ENCODE results near the gene TBCCD1.
"Not testable (repeated sequence)": the region's sequence is repeated elsewhere in the genome, so short reads cannot be mapped to it uniquely, and the experiment has no call there.

Gene TBCCD1

DNA sequence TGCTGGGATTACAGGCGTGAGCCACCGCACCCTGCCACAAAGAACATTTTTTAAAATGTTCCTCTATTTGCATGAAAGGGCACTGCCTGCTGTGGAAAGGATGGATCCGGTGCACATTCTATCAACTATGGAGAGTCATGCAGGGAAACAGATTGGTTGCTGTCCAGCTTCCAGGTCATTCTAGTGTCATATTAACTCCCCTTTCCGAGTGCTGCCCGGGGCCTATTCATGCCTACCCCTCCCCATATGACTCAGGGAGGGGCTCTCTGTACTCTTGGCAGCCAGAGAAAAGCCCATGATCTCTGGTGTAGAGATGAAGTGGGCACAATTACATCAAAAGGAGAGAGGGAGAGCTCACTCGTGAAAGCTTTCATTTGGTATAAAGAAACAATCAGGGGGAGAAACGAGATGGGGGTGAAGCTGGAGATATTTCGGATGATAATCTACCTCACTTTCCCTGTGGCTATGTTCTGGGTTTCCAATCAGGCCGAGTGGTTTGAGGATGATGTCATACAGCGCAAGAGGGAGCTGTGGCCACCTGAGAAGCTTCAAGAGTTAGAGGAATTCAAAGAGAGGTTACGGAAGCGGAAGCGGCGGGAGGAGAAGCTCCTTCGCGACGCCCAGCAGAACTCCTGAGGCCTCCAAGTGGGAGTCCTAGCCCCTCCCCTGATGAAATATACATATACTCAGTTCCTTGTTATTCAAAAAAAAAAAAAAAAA is 29.6 kb upstream of the TBCCD1 start:
- DNase-seq, result no peak

- no peak for DNase-seq
Observed at GRCh38 chr3:186594591-186595113, 27.5 kb upstream of the TBCCD1 start.

DNA sequence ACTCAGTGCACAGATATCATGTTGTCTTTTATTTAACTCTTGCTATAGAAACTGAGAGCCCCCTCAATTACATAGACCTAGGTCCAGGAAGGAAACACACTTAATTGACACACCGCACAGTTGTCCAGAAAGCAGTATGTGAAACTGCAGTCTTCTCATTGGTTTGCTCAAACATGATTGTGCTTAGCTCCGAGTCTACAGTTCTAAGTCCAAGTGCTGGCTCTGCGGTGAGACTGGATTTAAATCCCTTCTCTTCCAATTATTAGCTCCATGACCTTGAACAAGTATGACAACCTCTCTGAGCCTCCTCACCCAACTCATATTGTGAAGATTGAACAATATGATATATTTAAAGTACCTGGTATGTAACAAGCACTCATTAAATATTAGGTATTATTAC is 26.7 kb upstream of the TBCCD1 start:
- no peak for DNase-seq

DNA sequence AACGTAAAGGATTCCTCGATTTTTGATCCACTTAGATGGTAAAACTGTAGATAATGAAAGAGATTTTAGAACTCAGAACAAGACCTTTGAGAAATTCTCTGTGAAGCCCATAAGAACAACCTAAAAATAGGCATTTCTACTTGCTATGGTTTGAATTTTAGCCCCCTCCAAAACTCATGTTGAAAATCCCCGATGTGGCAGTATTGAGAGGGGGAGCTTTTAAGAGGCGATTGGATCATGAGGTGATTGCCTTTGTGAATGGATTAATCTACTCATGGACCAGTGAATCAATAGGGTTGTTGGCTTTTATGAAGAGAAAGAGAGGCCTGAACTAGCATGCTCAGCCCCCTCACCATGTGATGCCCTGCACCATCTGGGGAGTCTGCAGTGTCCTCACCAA is 25.5 kb upstream of the TBCCD1 start:
- no peak for DNase-seq

- DNase-seq, result no peak
Observed at GRCh38 chr3:186590580-186591295, 23.6 kb upstream of the TBCCD1 start.

- DNase-seq, result no peak
Observed at GRCh38 chr3:186589856-186590579, 22.9 kb upstream of the TBCCD1 start.

DNA sequence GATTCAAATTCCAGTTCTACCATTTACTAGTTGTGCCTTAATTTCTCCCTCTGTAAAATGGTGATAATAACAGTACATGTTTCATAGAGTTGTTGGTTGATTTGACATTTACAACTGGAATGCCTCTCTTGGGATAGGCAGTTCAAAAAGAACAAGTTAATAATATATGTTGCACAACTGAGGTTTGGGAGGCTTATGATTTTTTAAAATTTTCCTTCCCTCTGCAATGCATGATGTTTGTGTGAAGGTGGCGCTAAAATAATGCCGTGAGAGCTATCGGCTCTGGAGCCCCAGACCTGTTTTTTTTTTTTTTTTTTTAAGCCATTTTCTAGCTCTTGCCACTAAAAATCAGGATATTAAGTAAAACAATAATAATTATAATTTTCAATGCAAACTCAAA is 22.0 kb upstream of the TBCCD1 start:
- no peak for DNase-seq

DNA sequence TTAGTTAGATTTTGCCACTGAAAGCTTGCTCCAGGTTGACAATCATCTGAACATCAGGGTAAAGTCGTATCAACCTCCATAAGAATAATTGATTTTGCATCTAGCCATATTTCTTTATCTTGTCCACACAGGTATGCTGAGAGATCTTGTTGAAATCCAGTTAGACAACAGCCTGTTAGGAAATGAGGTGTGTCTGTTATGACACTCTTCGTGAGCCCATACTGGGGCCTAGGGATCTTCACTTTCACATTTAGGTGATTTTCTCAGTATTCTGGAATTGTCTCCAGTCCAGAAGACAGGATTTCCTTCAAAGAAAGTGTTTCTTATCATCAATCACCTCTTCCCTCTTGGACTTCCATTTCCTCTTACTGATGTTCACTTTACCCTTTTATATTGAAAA is 21.5 kb upstream of the TBCCD1 start:
- no peak for DNase-seq

DNA sequence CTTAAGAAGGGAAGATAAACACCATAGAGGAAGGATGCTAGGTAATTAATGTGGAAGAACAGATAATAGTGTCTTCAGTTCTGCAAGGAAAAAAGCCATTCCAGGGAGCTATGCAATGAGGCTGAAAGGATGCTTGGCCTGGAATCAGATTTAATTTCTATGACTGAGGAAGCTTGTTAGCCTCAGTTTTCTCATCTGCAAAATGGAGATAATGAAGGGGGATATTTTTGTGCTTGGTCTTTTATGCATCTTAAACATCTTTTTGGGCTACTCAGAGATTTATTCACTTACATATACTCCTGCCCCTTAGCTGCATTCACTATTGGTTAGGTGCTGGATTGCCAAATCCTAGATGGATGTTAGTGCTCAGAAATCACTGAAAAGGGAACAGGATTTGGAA is 20.0 kb upstream of the TBCCD1 start:
- no peak for DNase-seq

DNA sequence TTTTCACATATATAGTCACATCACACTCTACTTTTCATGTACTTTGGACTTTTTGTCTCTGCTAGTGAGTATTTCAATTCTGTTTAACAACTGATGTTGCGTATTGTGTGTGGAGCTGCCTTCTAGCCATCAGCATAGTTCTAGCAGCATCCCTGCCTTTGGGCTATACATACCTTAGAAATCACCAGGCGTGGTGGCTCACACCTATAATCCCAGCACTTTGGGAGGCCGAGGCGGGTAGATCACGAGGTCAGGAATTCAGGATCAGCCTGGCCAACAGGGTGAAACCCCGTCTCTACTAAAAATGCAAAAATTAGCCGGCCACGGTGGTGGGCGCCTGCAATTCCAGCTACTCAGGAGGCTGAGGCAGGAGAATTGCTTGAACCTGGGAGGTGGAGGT is 19.1 kb upstream of the TBCCD1 start:
- not testable (repeated sequence) for DNase-seq

DNA sequence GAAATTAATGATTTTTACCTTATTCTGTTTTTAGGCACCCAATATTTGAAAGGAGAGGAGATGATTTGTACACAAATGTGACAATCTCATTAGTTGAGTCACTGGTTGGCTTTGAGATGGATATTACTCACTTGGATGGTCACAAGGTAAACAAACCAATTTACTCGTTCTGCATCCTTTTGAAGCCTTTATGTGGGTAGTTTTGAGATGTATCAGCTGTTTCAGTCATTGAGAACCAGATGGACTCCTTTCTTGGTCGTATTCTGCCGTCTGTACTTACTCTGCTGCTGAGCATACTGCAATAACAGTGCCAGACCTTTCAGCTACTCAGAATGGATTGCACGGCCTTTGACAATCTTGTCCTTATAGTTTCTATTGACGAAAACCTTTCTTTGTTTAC is 16.7 kb upstream of the TBCCD1 start:
- DNase-seq, result no peak

DNA sequence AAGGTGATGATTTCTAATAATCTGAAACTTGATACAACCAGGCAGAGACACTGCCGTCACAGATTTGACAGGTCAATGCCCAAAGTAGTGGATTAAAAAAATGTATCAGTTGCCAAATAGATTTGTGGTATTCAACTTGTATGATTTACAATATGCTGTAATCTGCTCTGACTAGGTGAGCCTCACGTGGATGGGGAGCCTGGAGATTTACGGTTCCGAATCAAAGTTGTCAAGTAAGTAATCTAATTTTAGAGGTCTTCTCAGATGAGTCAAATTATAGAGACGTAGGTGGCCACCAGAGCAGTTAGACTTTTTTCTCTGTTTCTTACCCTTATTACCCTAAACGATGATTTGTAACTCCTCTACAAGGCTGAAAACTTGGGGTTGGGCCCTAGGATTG is 15.4 kb upstream of the TBCCD1 start:
- DNase-seq, result no peak

DNA sequence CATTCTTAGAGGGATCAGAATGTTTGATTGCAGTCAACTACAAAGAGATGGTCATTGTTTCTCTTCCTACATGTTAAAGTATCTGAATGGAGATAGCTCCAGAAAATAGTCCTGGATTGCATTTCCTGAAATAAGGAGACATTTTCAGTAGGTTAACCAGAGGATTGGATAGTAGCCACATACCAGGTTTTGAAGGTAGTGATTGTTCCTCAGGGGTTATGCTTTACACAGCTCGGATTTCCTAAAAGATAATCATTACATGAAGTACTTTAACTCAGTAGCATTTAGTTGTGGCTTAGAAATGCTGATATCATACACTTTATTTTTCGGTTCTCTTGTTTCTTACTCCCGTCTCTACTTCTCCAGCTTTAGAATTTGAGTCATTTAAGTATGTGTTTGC is 13.6 kb upstream of the TBCCD1 start:
- DNase-seq, result no peak

DNA sequence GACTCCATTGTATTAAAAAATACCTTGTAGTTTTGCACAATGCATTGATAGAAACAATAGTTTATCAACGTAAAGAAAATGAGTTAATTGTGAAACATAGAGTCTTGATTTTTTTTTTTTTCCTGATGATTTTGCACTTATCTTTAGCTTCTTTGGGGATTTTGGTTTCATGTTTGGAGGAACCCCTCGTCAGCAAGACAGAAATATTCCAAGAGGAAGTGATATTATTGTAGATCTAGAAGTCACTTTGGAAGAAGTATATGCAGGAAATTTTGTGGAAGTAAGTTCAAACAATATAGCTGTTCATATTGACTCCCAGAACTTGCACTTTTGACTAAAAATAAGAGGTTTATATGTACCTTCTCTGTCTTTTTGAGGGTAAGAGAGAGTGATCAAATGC is 10.4 kb upstream of the TBCCD1 start:
- no peak for DNase-seq

GRCh38 chr3:186571644-186572013 is 4.5 kb upstream of the TBCCD1 start:
- DNase-seq, result no peak

DNA sequence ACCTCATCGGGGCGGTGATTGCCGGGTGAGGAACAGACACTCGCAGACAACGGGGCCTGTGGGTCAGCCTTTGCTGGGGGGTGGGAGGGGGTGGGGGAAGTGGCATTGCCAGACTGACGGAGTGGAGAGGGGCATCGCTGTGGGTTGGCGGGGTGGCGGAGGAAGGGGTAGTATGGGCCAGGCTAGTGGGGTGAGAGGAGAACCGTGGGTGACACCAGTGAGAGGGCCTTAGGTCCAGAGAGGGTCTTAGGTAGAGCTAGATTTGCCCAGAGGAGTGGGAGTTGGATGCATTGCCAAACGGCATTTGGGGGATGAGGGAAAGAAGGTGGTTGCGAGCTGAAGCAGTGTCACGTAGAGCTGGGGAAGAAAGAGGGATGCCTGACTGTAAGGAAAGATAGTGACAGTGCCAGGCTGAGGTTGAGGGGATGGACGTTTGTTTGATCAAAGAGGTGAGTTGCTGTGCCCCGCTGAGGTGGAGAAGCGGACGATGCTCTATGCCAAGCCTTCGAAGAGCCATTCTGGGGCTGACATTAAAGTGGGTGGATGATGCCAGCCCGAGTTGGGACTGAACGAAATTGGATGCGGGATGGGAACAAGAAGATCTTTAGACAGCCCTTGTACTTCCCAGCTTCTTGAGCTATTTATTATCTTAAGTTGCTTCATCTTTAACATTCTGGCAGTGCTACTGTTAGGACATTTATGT is 4.0 kb upstream of the TBCCD1 start:
- DNase-seq, result no peak

- peak; percentile 99 for DNase-seq
Observed at GRCh38 chr3:186570096-186570940, 3.2 kb upstream of the TBCCD1 start, which contains the start of gene DNAJB11. Gene DNAJB11, plus strand, starts transcription at chr3:186570720. Its CDS starts 178 bp downstream, at chr3:186570898.

DNA sequence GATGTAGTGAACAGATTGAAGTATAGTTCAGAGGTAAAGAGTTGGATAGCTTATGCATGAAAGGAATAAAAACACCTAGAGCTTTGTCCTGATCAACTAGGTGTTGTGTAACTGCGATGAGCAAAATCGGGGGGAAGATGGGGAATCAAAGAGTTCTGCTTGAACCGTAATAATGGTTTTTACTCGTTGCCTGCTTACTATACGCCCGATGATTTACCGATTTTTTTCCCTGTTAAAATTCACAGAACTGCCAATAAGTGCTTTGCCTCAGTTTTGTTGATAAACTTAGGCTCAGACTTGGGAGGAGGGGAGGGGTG is 2.6 kb upstream of the TBCCD1 start:
- DNase-seq, result no peak

DNA sequence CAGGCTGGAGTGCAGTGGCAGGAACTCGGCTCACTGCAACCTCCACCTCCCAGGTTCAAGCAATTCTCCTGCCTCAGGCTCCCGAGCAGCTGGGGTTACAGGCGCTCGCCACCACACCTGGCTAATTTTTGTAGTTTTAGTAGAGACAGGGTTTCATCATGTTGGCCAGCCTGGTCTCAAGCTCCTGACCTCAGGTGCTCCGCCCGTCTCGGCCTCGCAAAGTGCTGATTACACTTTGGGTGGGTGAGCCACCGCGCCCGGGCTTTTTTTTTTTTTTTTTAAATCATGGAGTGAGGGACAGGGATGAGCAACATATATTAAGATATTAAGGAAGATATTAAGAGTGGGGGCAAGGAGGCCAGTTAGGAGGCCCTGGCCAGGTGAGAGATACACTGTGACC is 2.2 kb upstream of the TBCCD1 start:
- not testable (repeated sequence) for DNase-seq

GRCh38 chr3:186566772-186567071 is 417 bp downstream of the TBCCD1 start:
- DNase-seq, result peak; percentile 5

DNA sequence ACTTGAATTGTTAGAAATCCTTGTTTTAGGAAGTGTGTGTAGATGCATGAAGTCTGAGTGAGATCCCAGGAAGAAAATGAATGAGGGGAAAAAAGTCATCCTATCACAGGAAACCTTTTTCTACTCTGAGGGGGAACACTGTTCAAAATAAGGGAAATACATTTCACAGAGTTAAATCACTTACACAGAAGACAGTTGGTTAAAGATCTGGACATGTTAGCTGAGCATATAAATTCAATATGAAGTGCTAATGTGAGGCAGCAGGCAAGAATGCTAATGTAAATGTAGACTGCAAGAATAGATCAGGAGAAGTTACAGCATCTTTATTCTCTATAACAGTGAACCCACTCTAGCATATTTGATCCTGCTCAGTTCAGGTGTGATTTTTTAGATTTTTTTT is 2.6 kb downstream of the TBCCD1 start:
- no peak for DNase-seq

- no peak for DNase-seq
Observed at GRCh38 chr3:186552408-186553031, 14.6 kb downstream of the TBCCD1 start.
